HG03135 (cell line): ENCODE results near the gene INPP5K.

ENCODE experiments used
- ATAC-seq: cut with Tn5 transposase; IDR thresholded peaks from one replicate; pipeline ENCODE4 v1.9.1; 2021; ENCODE audit warnings: mild to moderate bottlenecking, moderate library complexity; ENCODE audit not compliant: unreplicated experiment

Gene INPP5K

DNA sequence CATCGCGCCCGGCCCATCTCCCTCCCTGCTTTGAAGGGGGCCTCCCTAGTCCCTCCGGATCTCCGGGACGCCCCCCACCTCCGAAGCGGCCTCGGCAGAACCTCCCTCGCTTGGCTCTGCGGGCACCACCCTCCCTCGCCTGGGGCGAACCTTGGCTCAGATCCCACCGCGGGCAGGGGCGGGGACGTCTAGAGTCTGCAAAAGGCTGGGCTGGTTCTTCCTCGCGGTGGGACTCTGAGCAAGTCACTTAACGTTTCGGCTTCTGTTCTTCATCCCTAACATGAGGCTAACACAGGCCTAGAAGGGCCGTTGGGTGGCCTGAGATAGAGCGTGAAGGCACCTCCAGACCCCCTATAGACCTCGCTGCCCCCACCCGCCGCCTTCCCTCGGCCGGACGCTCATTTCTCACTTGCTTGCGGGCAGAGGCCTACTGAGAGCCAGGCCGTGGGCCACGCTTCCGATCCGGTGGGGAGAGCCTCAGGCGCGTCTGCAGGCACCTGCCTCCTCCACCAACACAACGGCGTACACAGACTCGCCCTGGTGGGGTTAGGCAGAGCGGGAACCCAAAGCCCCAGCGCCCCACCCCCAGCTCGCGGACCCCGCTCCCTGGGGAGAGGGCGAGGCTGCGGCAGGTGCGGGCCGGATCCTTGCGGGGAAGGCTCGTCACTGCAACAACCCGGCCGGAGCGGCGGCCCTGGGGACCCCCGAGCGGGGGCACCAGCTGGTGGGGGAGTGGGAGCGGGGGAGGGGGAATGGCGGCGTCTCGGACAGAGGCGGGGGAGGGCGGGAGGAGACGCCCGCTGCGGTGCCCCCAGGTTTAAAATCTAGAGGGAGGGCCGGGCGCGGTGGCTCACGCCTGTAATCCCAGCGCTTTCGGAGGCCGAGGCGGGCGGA, 29.4 kb downstream of the INPP5K start:
- ATAC-seq, result no peak

DNA sequence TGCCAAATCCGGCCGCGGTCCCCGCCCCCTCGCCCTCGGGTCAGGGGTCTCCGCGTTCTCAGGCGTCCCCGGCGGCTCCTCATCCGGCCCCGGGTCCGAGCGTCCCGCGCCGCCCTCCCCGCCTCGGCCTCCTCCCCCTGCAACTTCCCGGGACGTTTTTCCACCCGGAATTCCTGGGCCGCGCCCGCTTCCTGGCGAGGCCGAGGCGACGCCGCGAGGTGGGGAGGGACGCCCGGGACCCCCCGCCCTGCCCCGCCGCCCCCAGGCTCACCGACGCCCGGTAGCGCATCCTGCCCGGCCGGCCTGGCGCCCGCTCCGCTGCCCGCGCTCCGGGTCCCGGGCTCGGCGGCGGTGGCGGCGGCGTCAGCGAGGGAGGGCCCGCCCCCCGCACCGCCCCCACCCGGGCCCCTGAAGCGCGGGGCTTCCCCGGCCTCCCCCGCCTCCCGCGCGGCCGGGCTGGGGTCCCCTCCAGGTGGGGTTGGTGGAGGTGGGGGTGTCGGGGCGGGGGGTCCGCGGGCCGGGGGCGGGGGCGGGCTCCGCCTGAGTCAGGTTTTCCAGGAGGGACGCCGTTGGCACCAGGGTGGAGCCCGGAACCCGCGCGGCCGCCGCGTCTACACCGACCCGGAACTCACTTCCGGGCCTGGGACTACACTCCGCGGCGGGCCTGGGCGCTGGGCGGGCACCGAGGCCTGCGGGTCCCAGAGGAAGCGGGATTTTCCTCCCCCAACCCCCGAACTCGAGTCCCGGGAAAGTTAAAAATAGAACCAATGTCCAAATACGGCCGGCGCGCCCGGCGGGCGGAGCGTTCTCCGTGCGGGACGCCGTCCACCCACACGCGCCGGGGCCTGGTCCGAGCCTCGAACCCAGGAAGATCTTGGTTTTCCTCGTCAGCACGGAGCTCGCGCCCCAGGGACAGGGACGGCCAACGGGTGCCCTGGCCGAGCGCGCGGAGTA, 30.7 kb downstream of the INPP5K start:
- ATAC-seq, result no peak

DNA sequence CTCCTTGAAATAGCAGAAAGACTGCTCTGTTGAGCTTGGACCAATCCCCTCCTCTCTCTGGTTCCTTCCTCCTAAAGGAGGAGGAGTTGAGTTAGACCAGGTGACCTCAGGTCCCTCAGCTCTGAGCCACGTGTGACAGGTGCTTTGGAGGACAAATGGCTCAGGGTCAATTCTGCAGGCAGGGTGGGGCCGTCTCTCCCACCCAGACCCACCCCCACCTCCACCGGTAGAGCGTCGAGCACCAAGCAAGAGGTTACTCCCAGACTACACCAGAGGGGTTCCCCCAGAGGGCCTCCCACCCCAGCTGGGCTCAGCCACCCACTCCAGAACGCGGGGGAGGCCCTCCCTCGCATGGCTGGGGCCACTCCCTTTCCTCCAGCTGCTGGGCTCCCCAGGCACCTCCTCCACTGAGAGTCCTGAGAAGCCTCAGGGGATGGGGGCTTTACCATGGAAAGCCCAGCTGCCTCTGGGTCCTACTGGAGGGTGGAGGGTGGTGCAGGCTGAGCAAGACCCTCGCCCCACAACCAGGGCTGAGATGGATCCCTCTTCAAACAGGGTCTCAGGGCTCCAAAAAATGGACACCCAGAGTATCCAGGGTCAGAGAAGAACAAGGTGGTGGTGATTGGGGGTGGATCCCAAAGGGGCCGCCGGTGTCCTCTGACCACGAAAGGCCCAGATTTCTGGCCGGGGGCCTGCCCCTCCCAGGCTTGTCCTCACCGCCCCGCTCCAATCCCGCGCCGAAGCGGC, 31.6 kb downstream of the INPP5K start:
- ATAC-seq, result peak; percentile 36

DNA sequence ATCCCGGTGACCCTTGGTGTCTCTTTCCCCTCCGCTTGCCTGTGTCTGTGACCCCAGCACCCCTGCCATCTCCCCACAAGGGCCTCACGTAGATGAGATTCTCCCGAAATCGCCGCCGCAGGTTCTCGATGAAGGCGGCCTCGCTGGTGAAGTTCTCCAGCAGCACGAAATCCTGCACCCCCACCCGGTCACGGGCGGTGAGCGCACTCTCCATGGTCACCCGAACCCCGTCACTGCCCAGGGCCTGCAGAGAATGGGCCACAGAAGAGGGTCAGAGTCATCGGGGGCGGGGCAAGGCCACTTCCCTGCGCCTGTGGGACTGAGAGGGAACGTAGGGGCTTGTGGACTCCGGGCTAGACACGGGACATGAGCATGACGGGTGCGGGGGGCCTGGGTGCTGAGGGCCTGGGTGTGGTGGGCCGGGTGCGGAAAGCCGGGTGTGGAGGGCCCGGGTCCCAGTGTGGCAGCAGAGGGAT, 32.3 kb downstream of the INPP5K start:
- no peak for ATAC-seq

DNA sequence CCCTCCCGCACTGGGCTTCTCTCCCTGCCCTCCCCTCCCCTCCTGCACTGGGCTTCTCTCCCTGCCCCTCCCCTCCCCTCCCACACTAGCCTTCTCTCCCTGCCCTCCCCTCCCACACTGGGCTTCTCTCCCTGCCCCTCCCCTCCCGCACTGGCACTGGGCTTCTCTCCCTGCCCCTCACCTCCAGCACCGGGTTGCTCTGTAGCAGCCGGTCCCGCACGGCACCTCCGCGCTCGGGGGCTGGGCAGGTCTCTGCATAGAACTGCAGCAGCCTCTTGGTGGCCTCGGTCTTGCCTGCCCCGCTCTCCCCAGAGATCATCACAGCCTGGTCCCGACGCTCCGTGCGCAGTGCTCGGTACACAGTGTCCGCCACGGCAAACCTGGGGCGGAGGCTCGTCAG, 33.7 kb downstream of the INPP5K start:
- no peak for ATAC-seq

DNA sequence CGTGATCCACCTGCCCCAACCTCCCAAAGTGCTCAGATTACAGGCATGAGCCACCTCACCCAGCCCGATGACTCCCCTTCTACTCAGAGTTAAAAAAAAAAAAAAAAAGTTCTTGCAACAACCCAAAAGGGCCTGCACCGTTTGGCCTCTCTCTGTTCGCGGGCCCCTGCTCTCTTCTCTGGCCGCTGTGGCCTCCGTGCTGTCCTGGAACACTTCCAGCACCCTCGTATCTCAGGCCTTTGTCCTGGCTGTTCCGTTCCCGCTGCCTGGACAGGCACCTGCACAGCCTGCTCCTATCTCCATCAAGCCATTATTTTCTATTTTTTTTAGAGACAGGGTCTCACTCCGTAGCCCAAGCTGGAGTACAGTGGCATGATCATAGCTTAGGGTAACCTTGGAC, 34.7 kb downstream of the INPP5K start:
- ATAC-seq, result no peak

DNA sequence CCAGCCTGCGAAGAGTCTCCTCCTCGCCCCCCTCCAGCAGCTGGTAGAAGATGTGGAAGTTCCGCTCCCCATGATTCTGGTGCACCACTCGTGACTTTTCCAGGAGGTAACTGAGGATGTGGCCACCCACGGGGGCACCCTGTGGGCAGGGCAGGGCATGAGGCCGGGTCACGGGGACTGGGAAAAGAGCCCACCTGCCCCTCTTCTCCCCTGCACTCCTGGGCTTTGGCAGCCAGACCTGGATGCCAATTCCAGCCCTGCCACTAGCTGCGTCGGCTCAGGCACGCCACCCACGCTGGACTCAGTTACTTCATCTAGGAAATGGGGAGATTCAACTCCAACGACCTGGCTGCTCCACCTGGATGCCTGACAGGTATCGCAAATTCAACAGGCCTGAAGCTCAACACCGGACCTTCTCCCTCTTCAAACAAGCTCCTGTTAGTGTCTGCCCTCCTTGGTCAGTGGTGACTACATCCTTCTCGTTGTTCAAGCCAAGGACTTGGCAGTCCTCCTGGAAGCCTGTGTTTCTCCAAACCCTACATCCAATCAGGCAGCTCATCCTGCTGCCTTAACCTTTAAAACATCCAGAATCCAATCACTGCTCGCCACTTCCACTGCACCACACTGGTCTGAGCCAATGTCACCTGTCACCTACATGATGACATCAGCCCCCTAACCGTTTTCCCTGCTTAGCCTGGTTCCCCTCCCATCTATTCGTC, 35.5 kb downstream of the INPP5K start:
- ATAC-seq, result no peak

DNA sequence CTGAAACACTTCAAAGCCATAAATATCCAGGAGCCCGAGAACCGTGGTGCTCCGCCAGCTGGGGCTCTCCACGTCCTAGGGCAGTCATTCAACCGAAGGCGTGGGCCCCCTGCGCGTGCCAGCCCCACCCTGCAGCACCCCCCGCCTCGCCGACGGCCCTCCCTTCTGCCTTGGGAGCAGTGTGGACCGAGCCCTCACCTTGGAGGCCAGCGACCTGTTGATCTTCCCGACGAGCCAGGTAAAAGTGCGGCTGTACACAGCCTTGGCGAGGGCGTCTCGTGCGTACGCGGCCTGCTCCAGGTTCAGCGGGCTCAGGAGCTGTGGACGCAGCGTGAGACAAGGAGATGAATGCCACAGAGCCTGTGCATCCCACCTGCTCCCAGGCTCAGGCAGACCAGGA, 38.0 kb downstream of the INPP5K start:
- no peak for ATAC-seq

DNA sequence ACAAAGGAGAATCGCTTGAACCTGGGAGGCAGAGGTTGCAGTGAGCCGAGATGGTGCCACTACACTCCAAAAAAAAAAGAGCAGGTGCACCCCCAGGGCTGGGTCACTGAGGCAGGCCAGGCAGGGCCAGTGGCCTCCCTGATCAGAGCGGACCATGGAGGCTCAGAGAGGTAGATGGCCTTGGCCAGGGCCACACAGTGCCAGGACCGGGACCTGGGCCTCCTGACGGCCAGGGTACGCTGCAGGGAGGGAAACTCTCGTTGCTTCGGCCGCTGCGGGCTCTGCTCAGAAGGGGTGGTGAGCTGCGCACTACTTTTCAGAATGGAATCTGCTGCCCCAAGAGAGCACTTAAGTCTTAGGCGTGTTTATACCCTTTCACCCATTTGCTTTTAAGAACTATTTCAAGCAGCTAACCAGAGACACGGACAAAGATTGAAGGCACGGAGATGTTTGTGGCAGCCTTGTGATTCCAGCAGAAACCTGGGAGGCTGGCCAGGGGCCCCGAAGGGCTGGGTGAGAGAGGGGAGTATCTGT, 41.0 kb downstream of the INPP5K start:
- ATAC-seq, result no peak

DNA sequence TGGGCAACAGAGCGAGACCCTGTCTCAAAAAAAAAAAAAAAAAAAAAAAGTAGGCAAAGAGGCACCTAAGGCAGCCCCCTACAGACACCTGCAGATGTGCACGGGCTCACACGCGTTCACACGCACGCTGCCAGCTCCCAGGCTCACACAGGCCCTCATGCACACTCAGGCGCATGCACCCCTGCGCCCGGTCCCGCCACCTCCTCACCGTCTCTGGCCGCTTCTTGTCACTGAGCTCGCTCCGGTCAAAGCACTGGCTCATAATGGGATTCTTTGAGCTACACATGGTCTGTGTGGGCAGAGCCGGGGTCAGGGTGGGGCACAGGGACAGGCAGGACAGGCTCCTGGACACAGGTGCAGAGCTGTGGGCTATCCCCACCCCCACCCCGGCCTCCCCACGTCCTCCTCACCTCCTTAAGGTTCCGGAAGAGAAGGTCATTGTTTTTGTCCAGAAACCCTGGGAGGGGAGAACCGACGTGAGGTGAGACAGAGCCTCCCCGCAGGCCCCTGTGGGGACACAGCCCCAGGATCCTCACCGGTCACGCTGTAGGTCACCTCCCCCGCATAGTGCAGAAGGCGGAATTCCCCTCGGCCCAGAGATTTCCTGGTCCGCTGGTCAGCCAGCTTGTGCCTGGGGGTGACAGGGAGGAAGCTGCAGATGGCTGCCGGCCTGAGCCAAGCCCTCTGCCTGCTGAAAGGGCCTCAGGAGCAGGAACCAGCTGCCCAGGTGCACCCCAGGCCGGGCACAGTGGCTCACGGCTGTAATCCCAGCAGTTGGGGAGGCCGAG, 41.8 kb downstream of the INPP5K start:
- peak; percentile 59 for ATAC-seq

DNA sequence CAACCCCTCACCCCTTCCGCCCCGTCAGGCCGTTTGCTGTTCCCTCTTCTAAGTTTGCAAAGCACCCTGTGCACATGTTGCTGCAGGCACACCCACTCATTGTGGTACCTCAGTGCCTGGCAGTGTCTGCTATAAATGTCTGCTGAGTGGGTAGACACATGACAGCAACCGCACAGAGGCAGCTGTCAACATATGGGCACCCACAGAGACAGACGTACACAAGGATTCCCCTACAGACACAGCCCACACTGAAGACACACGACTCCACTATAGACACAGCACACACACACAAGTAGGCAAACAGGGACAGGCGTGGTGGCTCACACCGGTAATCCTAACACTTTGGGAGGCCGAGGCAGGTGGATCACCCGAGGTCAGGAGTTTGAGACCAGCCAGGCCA, 42.6 kb downstream of the INPP5K start:
- no peak for ATAC-seq

DNA sequence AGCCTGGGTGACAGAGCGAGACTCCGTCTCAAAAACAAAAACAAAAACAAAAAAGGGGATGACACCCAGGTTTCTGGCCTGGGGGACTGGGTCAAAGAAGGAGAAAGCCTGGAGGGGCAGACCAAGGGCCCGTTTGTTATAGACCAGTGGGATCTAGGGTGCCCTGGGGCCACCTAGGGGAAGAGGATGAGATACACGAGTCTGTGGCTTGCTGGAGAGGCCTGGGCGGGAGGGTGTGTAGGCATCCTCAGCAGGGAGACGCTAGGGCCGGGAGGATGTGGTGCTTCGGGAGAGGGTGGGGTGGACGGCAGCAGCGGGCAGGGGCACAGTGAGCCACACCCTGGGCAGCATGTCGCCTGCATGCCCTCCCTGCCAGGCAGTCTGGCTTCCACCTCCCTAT, 43.2 kb downstream of the INPP5K start:
- no peak for ATAC-seq

DNA sequence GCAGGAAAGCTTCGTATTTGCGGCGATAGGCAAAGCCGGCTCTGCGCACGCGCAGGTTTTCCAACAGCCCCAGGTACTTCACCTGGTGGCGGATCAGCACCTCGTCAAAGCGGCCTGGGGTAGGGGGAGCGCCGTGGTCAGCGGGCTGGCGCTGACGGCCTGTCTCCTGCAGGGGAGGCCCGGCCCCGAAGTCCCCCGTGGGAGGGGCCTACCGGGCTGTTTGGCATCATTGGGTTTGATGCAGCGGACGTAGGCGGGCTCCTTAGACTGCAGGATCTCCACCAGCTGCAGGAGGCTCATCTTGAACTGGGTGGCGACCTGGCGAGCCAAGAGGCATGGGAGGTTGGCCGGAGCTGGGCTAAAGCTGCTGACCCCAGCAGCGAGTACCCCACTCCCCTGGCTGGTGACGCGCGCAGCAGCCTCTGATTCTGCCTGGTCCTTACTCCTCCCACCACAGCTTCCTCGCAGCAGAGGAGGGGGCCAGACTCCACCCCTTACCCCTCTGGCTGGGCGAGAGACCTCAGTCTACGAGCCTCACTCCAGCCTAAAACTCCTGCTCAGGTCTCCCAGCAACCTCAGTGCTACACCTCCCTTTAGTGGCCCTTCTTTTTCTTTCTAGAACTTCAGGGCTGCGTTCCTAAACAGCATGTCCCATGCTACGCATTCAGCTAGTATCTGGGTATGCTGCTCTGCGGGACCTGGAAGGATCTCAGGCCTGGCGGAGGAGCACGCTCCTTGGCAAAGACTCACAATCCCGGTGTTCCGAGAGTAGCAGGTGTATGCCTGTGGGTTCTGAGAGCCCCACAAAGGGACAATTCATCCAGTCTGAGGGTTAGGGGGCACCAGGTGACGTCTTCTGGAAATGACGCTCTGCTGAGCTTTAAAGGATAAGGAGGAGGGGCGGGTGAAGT, 44.2 kb downstream of the INPP5K start:
- ATAC-seq, result no peak

DNA sequence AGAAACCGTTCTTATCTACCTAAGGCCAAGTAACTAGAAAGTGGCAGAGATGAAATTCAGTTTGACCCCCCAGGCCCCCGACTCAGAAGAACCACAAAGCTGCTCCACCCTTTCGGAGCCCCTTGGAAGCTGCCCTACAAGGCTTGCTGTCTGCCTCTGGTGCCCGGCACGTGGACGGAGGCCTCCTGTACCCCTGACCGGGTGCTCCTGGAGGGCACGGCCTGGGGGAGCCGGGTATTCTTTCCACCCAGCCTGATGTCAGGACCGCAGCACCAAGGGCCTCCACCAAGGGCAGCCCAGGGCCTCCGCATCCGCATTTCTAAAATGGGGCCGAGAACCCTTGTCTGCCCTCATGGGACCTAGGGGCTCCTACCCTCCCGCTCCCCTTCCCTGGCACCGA, 44.9 kb downstream of the INPP5K start:
- ATAC-seq, result no peak

DNA sequence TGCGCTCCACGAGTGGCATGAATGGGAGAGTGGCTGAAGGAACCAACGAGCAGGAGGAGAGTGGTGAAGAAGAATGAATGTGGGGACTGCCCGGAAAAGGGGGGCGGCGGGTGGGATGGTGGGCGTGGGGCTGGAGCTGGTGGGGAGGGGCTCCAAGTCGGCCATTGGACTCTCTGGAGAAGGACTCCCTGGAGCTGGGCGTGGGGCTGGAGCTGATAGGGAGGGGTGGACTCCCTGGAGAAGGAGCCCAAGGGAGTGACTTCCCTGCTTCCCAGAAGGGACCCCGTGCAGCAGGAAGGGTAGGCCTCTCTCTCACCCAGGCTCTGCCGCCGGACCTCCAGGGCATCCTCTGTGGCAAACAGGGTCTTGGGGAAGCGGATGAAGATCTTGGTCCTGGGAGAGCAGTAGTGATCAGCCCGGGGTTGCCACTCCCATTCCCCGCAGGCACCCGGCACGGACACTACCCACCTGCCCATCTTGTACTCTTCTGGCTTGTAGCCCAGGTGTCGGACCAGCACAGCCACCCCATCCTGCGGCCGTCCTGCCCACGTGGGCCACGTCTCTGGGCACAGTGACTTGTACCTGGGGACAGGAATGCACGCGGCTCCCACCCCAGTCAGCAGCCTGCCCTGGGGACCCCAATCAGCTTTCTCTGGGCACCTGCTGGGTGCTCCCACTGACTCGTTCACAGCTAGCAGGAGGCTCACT, 45.5 kb downstream of the INPP5K start:
- no peak for ATAC-seq

DNA sequence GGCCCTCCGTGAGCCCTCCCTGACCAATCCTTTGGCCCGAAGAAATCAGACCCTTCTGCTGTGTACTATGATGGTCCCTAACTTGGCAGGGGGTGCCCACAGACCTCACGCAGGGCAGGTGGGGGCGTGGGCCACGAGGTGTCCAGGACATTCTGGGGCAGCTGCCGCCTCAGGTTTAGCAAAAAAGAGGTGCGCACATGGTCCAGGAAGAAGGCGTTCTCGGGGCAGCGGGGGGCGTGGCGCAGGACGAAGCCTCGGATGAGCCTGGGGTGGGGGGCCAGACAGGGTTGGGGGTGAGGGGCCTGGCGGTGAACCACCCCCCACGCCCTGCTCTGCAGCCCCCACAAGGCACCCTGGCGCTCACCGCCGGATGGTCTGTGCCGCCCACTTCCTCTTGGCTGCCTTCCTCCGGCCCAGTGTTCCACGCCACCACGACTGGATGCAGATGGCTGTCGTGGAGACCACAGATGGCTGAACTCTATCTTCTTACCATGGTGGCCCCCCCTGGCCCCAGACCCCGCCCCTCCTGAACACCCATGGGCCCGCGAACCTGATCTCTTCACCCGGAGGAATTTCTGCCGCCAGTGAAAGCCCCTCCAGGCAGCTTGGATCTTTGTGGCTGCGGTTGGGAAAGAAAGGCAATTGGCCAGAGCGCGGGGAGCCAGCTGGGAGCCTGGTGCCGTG, 46.2 kb downstream of the INPP5K start:
- ATAC-seq, result no peak

DNA sequence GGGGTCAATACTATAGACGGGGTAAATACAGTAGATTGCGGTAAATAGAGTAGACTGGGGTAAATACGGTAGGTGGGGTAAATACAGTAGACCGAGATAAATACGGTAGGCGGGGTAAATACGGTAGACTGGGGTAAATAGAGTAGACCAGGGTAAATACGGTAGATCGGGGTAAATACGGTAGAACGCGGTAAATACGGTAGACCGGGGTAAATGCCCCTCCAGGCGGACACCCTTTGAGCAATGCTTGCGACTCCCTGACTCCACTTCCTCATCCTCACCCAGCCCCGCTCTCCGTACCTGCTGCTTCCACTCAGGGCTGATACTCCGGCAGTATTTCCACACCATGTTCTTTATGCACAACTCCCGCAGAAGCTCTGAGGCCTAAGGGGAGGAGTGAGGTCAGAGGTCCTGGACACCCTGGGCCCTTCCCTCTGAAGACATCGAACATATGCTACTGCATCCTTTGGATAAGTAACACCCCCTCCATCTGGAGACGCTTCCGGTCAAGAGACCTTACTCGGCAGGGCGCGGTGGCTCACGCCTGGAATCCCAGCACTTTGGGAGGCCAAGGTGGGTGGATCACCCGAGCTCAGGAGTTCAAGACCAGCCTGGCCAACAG, 47.1 kb downstream of the INPP5K start:
- no peak for ATAC-seq
